ENCODE measurements around the gene TAF13. TPM values are rescaled to one million over a fixed set of nuclear protein-coding genes. Genes with fewer than 3 reads are reported as not detected.

Gene TAF13, protein sequence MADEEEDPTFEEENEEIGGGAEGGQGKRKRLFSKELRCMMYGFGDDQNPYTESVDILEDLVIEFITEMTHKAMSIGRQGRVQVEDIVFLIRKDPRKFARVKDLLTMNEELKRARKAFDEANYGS
- polyA plus RNA-seq (ENCODE audit: insufficient read depth in 1 of 5, insufficient read length in 5 of 5, low replicate concordance in 1 of 5), result 10 to 100 TPM; 25.9 to 38.6 (median 33.9) TPM
- long read RNA-seq, donor 1, partial matches to known transcripts, result 0 of 3 reads
- long read RNA-seq, donor 1, other reads (novel, unspliced or antisense), result 0 of 3 reads
- long read RNA-seq, donor 2, partial matches to known transcripts, result 6 of 7 reads
- long read RNA-seq, donor 2, other reads (novel, unspliced or antisense), result 0 of 7 reads
- long read RNA-seq, donor 3, partial matches to known transcripts, result 0 of 3 reads
- long read RNA-seq, donor 3, other reads (novel, unspliced or antisense), result 0 of 3 reads
- long read RNA-seq, donor 4, partial matches to known transcripts, result 5 of 5 reads
- long read RNA-seq, donor 4, other reads (novel, unspliced or antisense), result 0 of 5 reads
- long read RNA-seq, donor 5, partial matches to known transcripts, result 0 of 4 reads
- long read RNA-seq, donor 5, other reads (novel, unspliced or antisense), result 0 of 4 reads
- long read RNA-seq, donor 6, partial matches to known transcripts, result 0 of 3 reads
- long read RNA-seq, donor 6, other reads (novel, unspliced or antisense), result 0 of 3 reads
- long read RNA-seq, donor 7, partial matches to known transcripts, result 13 of 13 reads
- long read RNA-seq, donor 7, other reads (novel, unspliced or antisense), result 0 of 13 reads
- long read RNA-seq, donor 8, result 0 reads

GRCh38 chr1:109075531-109076490 lies at the start of gene TAF13:
TAF13 (minus strand) TSS chr1:109076003; CDS start chr1:109075947, 56 bp downstream.
- DNase-seq, result peak; percentile 94 to 95

DNA sequence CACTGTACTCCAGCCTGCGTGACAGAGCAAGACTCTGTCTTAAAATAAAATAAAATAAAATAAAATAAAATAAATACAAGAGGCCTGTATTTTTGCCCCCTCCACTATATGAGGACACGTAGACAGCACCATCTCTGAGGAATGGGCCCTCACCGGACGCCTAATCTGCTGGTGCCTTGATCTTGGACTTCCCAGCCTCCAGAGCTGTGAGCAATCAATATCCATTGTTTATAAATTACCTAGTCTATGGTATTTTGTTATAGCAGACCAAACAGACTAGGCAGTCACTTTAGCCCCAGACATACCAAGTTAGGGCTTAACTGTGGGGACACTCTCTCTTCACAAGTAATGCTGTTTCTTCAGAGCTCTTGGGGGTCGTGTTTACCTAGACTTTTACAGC lies 44.6 kb upstream of the TAF13 start:
- no peak for DNase-seq

- DNase-seq, result no peak
These were observed 42.3 kb upstream of the TAF13 start for GRCh38 chr1:109118089-109118488.

- DNase-seq, result no peak
These were observed 40.5 kb upstream of the TAF13 start for GRCh38 chr1:109116286-109116685.

- DNase-seq, result no peak
These were observed 39.9 kb upstream of the TAF13 start for GRCh38 chr1:109115685-109116084.

GRCh38 chr1:109114342-109114674 lies 38.5 kb upstream of the TAF13 start:
- no peak for DNase-seq

GRCh38 chr1:109113590-109114341 lies 38.0 kb upstream of the TAF13 start, which contains the start of gene ELAPOR1:
ELAPOR1 (plus strand) TSS chr1:109114115; CDS start chr1:109114184, 69 bp downstream.
- DNase-seq, result peak in 1 of 2 donors; percentile 43

DNA sequence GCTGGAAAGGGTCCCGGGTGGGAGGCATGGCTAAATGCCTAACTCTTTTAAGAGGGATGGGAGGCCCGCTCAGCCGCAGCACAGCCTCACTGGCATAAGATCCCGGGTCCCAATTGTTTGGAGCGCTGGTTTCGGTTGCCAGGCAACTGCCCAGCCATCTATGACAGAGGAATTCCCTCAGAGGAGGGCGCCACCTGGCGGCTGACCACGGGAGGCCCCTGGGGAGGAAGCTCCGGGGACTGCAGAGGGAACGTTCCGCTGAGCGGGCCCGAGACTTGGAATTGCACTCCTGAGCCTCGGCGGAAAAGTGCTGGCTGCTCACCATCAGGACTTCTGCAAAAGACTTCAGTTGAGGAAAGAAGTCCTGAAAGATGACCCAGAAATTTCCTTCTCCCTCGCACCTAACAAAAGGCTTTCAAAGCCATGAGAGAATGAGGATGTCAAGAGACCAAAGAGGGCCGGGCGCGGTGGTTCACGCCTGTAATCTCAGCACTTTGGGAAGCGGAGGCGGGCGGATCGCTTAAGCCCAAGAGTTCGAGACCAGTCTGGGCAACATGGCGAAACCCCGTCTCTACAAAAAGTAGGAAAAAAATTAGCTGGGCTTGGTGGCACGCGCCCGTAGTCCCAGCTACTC lies 37.0 kb upstream of the TAF13 start:
- DNase-seq, result peak; percentile 88 to 89

DNA sequence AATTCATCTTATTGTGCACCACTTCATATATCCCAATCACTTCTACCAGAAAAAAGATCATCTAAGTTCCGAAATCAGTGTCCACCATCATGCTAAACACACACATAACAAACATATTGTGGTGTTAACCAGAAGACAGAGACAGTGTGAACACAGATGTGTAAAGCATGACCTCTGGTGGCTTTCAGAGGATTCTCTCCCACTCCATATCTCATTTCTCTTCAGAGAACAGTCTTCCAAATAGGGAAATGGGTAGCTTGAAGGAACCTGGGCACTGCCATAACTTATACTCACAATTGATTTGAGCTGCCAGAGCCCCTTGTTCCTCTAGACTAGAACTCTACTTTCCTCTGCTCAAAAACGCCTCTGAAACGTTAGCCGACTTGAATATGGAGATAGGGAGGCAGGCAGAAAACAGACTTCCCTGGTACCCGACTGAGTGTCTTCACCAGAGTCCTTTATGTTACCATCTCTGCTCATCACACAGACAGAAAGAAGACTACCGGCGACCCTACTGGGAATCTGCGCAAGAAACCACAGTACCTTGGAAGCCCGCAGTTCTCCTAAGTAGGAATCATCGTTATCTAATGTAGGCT lies 36.4 kb upstream of the TAF13 start:
- DNase-seq, result no peak

DNA sequence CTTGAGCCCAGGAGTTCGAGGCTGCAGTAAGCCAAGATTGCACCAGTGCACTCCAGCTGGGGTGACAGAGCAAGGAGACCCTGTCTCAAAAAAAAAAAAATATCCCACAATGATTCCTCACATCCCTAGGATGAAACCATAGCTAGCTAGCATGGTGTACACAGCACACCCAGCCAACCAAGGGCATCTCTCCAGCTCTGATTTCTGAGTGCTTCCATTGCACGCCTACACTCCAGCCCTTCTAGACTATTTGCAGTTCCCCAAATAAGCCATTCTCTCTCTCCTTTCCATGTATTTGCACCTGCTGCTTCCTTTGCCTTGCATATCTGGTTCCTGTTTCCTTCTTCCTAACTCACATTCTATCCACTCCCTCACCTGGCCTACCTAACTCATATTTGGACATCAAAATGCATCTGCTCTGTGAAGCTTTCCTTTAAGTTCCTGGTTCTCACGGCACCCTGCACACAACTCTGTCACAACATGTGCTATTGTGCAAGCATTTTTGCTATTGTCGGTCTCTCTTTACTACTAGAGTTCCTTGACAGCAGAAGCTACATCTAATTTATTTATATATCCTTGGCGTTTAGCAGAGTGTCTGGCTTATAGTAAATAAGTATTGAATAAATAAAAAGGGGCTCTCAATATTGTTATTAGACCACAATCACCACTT lies 35.7 kb upstream of the TAF13 start:
- DNase-seq, result no peak

- DNase-seq, result no peak
These were observed 34.1 kb upstream of the TAF13 start for GRCh38 chr1:109109906-109110305.

GRCh38 chr1:109107785-109108184 lies 32.0 kb upstream of the TAF13 start:
- no peak for DNase-seq

GRCh38 chr1:109105881-109106280 lies 30.1 kb upstream of the TAF13 start:
- no peak for DNase-seq

GRCh38 chr1:109104364-109105151 lies 28.8 kb upstream of the TAF13 start:
- DNase-seq, result no peak

DNA sequence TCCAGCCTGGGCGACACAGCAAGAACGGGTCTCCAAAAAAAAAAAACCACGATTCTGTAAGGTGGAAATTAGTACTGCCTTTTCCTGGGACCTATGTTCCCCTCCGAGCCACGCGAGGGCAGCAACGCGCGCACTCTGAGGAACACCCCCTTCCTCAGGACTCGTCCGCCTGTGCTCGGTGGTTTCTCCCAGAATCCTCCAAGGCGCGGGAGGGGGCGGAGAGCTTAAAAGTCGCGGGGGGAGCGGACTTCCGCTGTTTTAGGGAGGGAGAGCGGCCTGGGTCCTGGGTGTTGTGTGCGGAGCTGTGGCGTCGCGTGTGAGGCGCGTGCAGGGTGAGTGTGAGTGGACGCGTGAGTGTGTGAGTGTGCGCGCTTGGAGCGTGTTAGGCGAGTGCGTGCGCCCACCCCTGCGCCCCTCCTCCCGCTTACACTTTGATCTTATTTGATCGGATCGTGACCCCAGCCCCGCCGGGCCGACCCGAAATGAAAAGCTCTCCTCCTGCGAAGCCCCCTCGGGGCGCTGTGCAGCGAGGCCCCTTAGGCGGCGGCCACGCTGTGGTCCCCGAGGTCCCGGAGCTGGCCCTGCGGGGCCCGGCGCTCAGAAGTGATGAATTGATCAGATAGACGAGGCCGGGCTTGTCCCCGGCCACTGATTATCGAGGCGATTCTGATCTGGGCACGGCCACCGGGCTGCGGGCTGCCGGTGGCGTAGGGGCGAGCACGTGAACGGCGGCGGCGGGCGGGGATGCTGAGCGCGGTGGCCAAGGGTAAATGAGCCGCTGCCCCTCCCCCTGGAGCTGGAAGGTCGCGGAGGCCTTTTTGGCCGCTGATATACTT lies 24.4 kb upstream of the TAF13 start:
- DNase-seq, result peak; percentile 95

GRCh38 chr1:109096120-109096519 lies 20.3 kb upstream of the TAF13 start:
- no peak for DNase-seq

DNA sequence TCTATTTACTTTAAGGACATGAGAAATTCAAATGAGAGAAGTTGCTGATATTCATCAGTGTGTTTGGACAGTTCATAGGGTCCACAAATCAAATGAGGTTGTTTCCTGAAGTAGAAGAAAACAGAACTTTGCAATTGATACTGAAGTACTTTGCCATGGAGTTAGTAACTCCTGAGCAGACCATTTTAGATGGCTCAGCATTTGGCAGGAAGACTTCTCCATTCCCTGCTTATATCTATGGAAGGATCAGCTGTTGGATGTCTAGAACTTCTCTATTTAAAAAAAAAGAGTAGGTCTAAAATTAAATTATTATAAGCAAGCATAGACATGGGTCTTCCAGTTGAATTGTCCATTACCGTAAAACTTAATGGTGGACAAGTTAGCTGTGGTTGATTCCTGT lies 19.8 kb upstream of the TAF13 start:
- no peak for DNase-seq

DNA sequence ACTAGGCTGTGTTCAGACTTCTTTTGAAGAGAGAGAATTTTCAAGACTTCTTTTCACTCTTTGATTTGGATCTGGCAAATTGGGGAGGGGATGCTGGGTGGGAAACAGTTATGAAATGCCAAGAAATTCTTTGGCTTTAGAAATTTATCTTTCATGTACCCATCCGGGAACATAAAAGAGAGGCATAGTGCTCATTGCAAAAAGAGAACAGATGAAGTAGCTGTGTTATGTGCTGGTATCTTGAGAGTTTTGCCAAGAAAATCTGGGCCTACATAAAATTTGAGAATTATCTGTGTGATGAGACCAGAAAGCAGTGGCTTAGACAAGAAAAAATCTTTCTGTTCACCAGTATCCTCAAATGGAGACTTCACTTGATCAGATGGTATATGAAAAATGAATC lies 19.1 kb upstream of the TAF13 start:
- no peak for DNase-seq
